ENCODE data around the gene HIRA. TPM values are rescaled to one million over a fixed set of nuclear protein-coding genes. Genes with fewer than 3 reads are reported as not detected.
"Not testable (repeated sequence)": the region's sequence is repeated elsewhere in the genome, so short reads cannot be mapped to it uniquely, and the experiment has no call there.

Gene HIRA
- total RNA-seq, 2 donors from 2014 or later, result 23.1 to 24.9 TPM

DNA sequence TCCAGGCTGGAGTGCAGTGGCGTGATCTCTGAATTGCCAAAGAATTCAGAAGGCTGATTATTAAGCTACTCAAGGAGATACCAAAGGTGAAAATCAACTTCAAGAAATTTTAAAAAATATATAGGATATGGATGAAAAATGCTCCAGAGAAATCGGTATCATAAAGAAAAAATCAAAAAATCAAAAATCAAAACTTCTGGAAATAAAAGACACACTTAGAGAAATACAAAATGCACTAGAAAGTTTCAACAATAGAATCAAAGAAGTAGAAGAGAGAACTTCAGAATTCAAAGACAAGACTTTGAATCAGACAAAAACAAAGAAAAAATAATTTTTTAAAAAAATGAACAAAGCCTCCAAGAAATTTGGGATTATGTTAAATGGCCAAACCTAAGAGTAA is 94.4 kb downstream of the HIRA start:
- DNase-seq (no peak), ATAC-seq (no peak)
- Mint-ChIP-seq H3K36me3 (ENCODE audit: low read depth) (peaks cover 21% of the 10 kb centered on the region), H3K27ac (no peak overlapping the region), H3K27me3 (no peaks in the 10 kb centered on the region), H3K4me1 (peaks cover 2% of the 10 kb centered on the region), H3K4me3 (no peak overlapping the region)
- peaks cover 10% of the 10 kb centered on the region for H3K9me3 ChIP-seq (ENCODE audit: control insufficient read depth, low read length, poor library complexity, severe bottlenecking)

DNA sequence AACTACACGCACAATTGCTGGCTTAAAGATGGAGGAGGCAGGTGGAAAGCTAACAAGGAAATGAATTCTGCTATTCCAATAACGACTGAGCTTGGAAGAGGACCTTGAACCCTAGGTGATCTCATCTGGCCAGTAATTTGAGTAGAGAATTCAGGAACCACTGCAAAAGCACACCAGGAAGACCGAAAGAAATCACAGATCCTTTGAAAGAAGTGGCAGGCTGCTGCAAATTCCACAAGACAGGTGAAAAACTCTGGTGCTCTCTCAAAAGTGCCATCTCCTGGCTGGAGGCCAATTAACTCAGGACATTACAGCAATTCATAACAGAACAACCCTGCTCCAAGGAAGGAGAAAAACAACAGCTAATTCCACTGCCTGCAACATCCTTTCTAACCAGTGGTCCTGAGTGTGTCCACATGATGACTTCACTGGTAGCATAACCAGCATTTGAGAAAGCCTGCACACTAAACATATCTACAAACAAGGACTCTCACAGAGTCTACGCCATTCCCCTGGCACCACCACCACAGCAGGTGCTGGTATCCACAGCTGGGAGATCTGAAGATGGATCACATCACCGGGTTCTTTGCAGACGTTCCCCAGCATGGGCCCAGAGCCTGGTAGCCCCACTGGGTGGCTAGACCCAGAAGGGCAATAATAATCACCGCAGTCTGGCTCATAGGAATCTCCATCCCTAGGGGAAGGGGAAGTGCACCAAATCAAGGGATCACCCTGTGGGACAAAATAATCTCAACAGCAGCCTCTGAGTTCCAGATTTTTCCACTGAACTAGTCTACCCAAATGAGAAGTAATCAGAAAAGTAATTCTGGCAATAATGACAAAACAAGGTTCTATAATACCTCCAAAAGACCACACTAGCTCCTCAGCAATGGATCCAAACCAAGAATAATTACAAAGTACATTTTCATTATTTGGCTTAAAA is 95.1 kb downstream of the HIRA start:
- DNase-seq (no peak), ATAC-seq (no peak)
- peaks cover 10% of the 10 kb centered on the region for H3K9me3 ChIP-seq (ENCODE audit: control insufficient read depth, low read length, poor library complexity, severe bottlenecking)
- Mint-ChIP-seq H3K4me3 (no peak overlapping the region), H3K36me3 (ENCODE audit: low read depth) (peaks cover 19% of the 10 kb centered on the region), H3K4me1 (no peaks in the 10 kb centered on the region), H3K27ac (no peak overlapping the region), H3K27me3 (no peaks in the 10 kb centered on the region)

DNA sequence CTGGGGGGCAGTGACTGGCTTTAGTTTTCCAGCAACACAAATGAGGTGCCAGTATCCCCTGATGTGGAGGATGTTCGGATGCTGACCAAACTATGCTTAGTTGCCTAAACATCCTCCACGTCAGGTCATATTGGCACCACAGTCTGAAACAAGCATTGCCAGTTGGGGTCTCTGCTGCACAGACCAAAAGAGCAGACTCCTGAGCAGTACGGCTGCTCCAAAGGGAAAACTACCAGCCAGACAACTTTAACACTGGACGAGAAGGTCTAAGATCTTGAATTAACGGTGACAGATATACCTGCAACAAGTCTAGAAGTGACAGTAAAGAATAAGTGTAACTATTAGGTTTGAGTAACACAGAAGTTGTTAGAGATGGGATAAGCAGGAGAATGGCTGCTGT is 99.6 kb downstream of the HIRA start:
- DNase-seq (no peak), ATAC-seq (no peak)
- H3K4me1 Mint-ChIP-seq, result no peaks in the 10 kb centered on the region
- peaks cover 17% of the 10 kb centered on the region for H3K36me3 Mint-ChIP-seq (ENCODE audit: low read depth)
- peaks cover 6% of the 10 kb centered on the region for H3K9me3 ChIP-seq (ENCODE audit: control insufficient read depth, low read length, poor library complexity, severe bottlenecking)
- no peak overlapping the region for H3K4me3 Mint-ChIP-seq
- no peaks in the 10 kb centered on the region for H3K27me3 Mint-ChIP-seq
- H3K27ac Mint-ChIP-seq, result no peak overlapping the region

GRCh38 chr22:19331474-19331873 is 100.1 kb downstream of the HIRA start:
- peaks cover 6% of the 10 kb centered on the region for H3K9me3 ChIP-seq (ENCODE audit: control insufficient read depth, low read length, poor library complexity, severe bottlenecking)
- Mint-ChIP-seq H3K27me3 (no peaks in the 10 kb centered on the region), H3K36me3 (ENCODE audit: low read depth) (peaks cover 17% of the 10 kb centered on the region), H3K4me1 (no peaks in the 10 kb centered on the region), H3K4me3 (no peak overlapping the region), H3K27ac (no peak overlapping the region)
- DNase-seq, result no peak
- no peak for ATAC-seq

- no peak for ATAC-seq
- Mint-ChIP-seq H3K4me1 (no peaks in the 10 kb centered on the region), H3K27me3 (no peaks in the 10 kb centered on the region), H3K27ac (no peak overlapping the region), H3K36me3 (ENCODE audit: low read depth) (peaks cover 17% of the 10 kb centered on the region), H3K4me3 (no peak overlapping the region)
- peaks cover 3% of the 10 kb centered on the region for H3K9me3 ChIP-seq (ENCODE audit: control insufficient read depth, low read length, poor library complexity, severe bottlenecking)
- no peak for DNase-seq
Observed at GRCh38 chr22:19330865-19331418, 100.6 kb downstream of the HIRA start.

DNA sequence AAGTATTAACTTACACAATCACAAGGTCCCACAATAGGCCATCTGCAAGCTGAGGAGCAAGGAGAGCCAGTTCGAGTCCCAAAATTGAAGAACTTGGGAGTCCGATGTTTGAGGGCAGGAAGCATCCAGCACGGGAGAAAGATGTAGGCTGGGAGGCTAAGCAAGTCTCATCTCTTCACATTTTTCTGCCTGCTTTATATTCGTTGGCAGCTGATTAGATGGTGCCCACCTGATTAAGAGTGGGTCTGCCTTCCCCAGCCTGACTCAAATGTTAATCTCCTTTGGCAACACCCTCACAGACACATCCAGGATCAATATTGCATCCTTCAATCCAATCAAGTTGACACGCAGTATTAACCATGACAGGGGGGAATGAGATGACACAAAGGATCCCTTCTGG is 101.3 kb downstream of the HIRA start:
- H3K4me1 Mint-ChIP-seq; H3K27me3 Mint-ChIP-seq; H3K9me3 ChIP-seq (ENCODE audit: control insufficient read depth, low read length, poor library complexity, severe bottlenecking); DNase-seq; H3K27ac Mint-ChIP-seq; ATAC-seq; H3K4me3 Mint-ChIP-seq: not testable (repeated sequence)
- peaks cover 14% of the 10 kb centered on the region for H3K36me3 Mint-ChIP-seq (ENCODE audit: low read depth)

GRCh38 chr22:19329454-19329853 is 102.1 kb downstream of the HIRA start:
- Mint-ChIP-seq H3K27me3 (no peaks in the 10 kb centered on the region), H3K4me3 (no peak overlapping the region), H3K27ac (no peak overlapping the region), H3K36me3 (ENCODE audit: low read depth) (peaks cover 12% of the 10 kb centered on the region), H3K4me1 (no peaks in the 10 kb centered on the region)
- ATAC-seq (no peak), DNase-seq (no peak)
- peaks cover 3% of the 10 kb centered on the region for H3K9me3 ChIP-seq (ENCODE audit: control insufficient read depth, low read length, poor library complexity, severe bottlenecking)

- Mint-ChIP-seq H3K36me3 (ENCODE audit: low read depth) (peaks cover 2% of the 10 kb centered on the region), H3K27me3 (no peaks in the 10 kb centered on the region), H3K27ac (no peak overlapping the region), H3K4me3 (no peak overlapping the region), H3K4me1 (no peaks in the 10 kb centered on the region)
- peaks cover 3% of the 10 kb centered on the region for H3K9me3 ChIP-seq (ENCODE audit: control insufficient read depth, low read length, poor library complexity, severe bottlenecking)
- DNase-seq (no peak), ATAC-seq (no peak)
Observed at GRCh38 chr22:19325296-19325948, 106.1 kb downstream of the HIRA start.

DNA sequence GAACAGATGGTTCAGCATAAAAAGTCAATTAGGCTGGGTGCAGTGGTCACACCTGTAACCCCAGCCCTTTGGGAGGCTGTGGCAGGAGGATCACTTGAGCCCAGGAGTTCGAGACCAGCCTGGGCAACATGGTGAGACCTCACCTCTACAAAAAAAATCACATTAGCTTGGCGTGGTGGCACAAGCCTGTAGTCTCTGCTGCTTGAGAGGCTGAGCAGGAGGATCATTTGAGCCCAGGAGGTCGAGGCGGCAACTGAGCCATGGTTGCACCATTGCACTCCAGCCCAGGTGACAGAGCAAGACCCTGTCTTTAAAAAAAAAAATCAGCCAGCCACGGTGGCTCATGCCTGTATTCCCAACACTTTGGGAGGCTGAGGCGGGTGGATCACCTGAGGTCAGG is 108.1 kb downstream of the HIRA start:
- not testable (repeated sequence) for H3K9me3 ChIP-seq (ENCODE audit: control insufficient read depth, low read length, poor library complexity, severe bottlenecking); ATAC-seq; H3K4me1 Mint-ChIP-seq; H3K36me3 Mint-ChIP-seq (ENCODE audit: low read depth); DNase-seq; H3K4me3 Mint-ChIP-seq; H3K27me3 Mint-ChIP-seq; H3K27ac Mint-ChIP-seq

DNA sequence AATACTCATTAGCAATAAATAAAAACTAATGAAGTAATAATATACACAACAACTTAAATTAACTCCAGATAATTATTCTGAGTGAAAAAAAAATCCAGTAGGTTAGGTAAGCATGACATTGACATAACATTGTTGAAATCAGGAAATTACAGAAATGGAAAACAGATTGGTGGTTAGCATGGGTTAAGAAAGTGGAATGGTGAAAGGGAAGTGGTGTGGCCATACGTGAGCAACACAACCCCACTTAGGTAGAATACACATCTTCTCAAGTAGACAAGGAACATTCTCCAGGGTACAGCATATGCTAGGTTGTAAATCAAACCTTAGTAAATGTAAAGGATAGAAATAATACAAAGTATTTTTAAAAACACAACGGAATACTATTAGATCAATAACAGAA is 109.8 kb downstream of the HIRA start:
- no peaks in the 10 kb centered on the region for H3K36me3 Mint-ChIP-seq (ENCODE audit: low read depth)
- H3K4me1 Mint-ChIP-seq, result no peaks in the 10 kb centered on the region
- no peak for ATAC-seq
- no peak overlapping the region for H3K27ac Mint-ChIP-seq
- DNase-seq, result no peak
- H3K4me3 Mint-ChIP-seq, result no peak overlapping the region
- H3K9me3 ChIP-seq (ENCODE audit: control insufficient read depth, low read length, poor library complexity, severe bottlenecking), result peaks cover 2% of the 10 kb centered on the region
- H3K27me3 Mint-ChIP-seq, result no peaks in the 10 kb centered on the region

- not testable (repeated sequence) for ATAC-seq; H3K27me3 Mint-ChIP-seq; H3K4me3 Mint-ChIP-seq; DNase-seq; H3K4me1 Mint-ChIP-seq; H3K9me3 ChIP-seq (ENCODE audit: control insufficient read depth, low read length, poor library complexity, severe bottlenecking); H3K36me3 Mint-ChIP-seq (ENCODE audit: low read depth); H3K27ac Mint-ChIP-seq
Observed at GRCh38 chr22:19320136-19320535, 111.4 kb downstream of the HIRA start.

GRCh38 chr22:19319281-19319680 is 112.3 kb downstream of the HIRA start:
- Mint-ChIP-seq H3K27me3 (no peaks in the 10 kb centered on the region), H3K36me3 (ENCODE audit: low read depth) (no peaks in the 10 kb centered on the region), H3K4me1 (no peaks in the 10 kb centered on the region), H3K27ac (no peak overlapping the region), H3K4me3 (no peak overlapping the region)
- H3K9me3 ChIP-seq (ENCODE audit: control insufficient read depth, low read length, poor library complexity, severe bottlenecking), result peaks cover 2% of the 10 kb centered on the region
- no peak for DNase-seq
- ATAC-seq, result no peak

DNA sequence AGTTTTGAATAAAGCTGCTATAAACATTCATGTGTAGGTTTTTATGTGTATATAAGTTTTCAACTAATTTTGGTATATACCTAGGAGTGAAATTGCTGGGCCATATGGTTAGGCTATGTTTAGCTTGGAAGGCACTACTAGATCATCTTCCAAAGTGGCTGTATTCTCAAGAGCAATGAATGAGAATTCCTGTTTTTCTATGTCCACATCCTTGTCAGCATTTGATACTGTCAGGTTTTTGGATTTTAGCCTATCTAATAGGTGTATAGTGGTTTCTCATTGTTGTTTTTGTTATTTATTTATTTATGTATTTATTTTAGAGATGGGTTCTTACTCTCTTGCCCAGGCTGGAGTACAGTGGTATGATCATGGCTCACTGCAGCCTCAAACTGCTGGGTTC is 113.7 kb downstream of the HIRA start:
- peaks cover 2% of the 10 kb centered on the region for H3K9me3 ChIP-seq (ENCODE audit: control insufficient read depth, low read length, poor library complexity, severe bottlenecking)
- no peak overlapping the region for H3K27ac Mint-ChIP-seq
- no peak for DNase-seq
- H3K27me3 Mint-ChIP-seq, result no peaks in the 10 kb centered on the region
- no peak overlapping the region for H3K4me3 Mint-ChIP-seq
- ATAC-seq, result no peak
- no peaks in the 10 kb centered on the region for H3K36me3 Mint-ChIP-seq (ENCODE audit: low read depth)
- no peaks in the 10 kb centered on the region for H3K4me1 Mint-ChIP-seq

Measured in T-helper 17 cell (primary cell).